Measurements from ENCODE around the gene RAI14. TPM values are rescaled to one million over a fixed set of nuclear protein-coding genes. Genes with fewer than 3 reads are reported as not detected.

Gene RAI14
- total RNA-seq, 6 experiments from 2014 or later: 11.9 to 30.8 (median 20.8) TPM

DNA sequence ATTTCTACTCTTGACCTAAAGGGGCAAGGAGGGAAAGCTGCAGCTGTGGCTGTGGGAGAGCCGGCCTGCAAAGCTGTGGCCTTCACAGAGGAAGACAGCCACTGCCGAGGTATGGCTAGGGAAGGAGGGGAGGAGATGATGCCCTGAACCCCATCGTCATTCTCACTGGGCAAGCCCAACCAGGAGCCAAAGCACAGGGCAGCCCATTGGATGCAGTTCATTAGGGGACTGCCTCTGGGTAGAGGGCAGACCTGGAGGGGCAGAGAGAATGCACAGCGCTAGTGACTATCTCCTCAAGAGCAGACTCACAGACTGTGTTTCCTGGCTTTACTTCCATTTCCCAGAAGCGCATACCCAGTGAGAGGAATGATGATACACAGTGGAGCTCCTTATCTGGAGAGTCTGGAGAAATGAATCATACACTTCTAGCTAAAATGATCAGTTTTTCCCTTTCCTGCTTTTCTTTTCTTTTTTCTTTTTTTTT is 135.7 kb downstream of the RAI14 start:
- Histone ChIP-seq H3K4me3 (no peak overlapping the region), H3K27me3 (no peaks in the 10 kb centered on the region), H3K4me1 (no peaks in the 10 kb centered on the region), H3K9me3 (no peaks in the 10 kb centered on the region), H3K36me3 (peaks cover 0 to 5% (median 1%) of the 10 kb centered on the region in 4 donors), H3K27ac (no peak overlapping the region)
- 90% methylated on average over 2 of the region's 5 CpGs for WGBS (ENCODE audit: insufficient coverage, low coverage, low lambda C conversion rate, missing lambda C conversion rate)
- peak in 3 of 4 donors; percentile 57 to 64 (median 59) for ATAC-seq
- TF ChIP-seq, protein P1, sequence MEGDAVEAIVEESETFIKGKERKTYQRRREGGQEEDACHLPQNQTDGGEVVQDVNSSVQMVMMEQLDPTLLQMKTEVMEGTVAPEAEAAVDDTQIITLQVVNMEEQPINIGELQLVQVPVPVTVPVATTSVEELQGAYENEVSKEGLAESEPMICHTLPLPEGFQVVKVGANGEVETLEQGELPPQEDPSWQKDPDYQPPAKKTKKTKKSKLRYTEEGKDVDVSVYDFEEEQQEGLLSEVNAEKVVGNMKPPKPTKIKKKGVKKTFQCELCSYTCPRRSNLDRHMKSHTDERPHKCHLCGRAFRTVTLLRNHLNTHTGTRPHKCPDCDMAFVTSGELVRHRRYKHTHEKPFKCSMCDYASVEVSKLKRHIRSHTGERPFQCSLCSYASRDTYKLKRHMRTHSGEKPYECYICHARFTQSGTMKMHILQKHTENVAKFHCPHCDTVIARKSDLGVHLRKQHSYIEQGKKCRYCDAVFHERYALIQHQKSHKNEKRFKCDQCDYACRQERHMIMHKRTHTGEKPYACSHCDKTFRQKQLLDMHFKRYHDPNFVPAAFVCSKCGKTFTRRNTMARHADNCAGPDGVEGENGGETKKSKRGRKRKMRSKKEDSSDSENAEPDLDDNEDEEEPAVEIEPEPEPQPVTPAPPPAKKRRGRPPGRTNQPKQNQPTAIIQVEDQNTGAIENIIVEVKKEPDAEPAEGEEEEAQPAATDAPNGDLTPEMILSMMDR (IDR thresholded peaks at IDR 0.05): no peak
- TF ChIP-seq POLR2A (IDR thresholded peaks at IDR 0.05): no peak
- intact Hi-C loops (cut with DNase I): no loop called here
- DNase-seq: no peak

DNA sequence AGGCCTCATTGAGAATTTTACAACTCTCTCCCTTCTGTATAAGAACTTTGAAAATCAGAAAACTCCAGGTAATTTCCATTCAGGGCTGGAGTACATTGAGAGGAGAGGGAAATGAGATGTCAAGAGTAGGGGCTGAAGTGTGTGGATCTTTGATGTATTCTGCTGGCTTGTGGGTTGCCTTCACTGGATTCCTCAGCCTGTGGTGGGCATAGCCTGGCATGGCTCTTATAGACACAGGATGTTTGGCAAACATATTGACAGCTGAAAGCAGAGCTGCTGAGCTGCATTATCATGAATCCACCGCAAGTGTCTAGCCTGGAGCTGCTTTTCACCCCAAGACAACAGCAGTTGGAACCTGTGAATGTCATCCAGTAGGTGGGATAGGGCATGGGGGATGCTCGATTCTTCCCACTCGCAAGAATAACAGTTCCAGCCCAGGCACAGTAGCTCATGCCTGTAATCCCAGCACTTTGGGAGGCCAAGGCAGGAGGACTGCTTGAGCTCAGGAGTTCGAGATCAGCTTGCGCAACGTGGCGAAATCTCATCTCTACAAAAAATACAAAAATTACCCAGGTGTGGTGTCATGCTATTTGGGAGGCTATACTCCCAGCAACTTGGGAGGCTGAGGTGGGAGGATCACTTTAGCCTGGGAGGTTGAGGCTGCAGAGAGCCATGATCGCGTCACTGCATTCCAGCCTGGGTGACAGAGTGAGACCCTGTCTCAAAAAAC is 146.9 kb downstream of the RAI14 start:
- no peaks in the 10 kb centered on the region for H3K4me1 ChIP-seq
- ATAC-seq (no peak), DNase-seq (no peak)
- no peaks in the 10 kb centered on the region for H3K27me3 ChIP-seq
- intact Hi-C loops (cut with DNase I): no loop called here
- H3K36me3 ChIP-seq: peaks cover 0 to 26% (median 4%) of the 10 kb centered on the region in 4 donors
- H3K27ac ChIP-seq: no peak overlapping the region
- H3K9me3 ChIP-seq: no peaks in the 10 kb centered on the region
- TF ChIP-seq, protein P1 (IDR thresholded peaks at IDR 0.05): no peak
- no peak for TF ChIP-seq POLR2A (IDR thresholded peaks at IDR 0.05)
- no peak overlapping the region for H3K4me3 ChIP-seq
- 71% methylated on average over 3 of the region's 9 CpGs for WGBS (ENCODE audit: insufficient coverage, low coverage, low lambda C conversion rate, missing lambda C conversion rate)

DNA sequence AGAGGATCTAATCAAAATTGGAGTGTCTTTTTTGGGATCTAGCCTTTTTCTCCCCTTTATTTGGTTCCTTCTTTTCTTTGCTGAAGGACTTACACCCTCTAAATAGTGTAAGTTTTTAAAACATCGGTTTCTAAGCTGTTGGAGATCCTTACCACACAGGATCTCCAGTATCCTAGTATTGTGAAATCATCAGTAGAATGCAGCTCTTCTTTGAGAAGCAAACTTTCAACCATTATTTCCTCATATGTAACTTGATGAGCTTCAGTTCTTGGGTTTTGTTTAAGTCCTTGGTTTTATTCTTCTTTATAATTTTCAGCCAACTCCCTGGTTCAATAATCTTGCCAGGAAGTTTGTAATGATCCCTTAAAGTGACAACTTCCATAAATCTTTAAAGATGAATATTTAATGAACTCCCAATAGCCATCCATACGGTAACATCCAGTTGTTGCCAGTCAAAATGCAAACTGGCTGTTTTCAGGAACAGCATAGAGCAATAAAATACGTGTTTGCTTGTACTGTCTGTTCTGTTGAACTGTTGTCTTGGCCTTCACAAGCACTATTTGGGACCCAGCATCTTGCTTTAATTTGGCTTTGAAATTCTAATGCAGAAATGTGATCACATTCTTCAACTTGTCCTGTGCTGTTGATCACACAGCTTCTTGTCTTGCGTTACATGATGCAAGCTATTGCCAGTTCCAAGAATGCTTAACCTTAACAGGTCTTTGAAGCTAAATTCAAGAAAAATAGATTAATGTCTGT is 148.0 kb downstream of the RAI14 start:
- no peak for DNase-seq
- Histone ChIP-seq H3K36me3 (peaks cover 0 to 17% (median 4%) of the 10 kb centered on the region in 4 donors), H3K4me3 (no peak overlapping the region), H3K27me3 (no peaks in the 10 kb centered on the region), H3K27ac (no peak overlapping the region), H3K4me1 (no peaks in the 10 kb centered on the region), H3K9me3 (no peaks in the 10 kb centered on the region)
- intact Hi-C loops (cut with DNase I): no loop called here
- no peak for TF ChIP-seq POLR2A (IDR thresholded peaks at IDR 0.05)
- TF ChIP-seq, protein P1 (IDR thresholded peaks at IDR 0.05): no peak
- 79% methylated on average over 4 of the region's 4 CpGs for WGBS (ENCODE audit: insufficient coverage, low coverage, low lambda C conversion rate, missing lambda C conversion rate)
- ATAC-seq: no peak

DNA sequence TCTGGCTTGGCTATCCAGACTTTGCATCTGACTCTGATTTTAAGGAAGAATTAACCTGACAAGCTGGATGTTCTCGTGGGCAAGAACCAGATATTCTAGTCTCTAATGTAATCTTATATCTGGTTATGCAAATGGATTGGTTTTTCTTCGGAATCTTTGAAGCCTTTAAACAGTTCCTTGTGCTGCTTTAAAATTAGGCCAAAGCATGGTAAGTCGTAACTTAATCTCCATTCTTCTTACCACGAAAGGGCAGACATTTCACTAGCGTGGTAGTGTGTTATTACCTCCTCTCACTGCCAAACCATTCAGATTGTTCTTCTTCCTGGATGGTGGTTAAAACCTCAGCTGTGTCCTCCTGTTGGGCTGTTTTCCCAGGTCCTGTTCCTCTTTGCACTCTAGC is 148.8 kb downstream of the RAI14 start:
- no peak overlapping the region for H3K27ac ChIP-seq
- ATAC-seq (no peak), DNase-seq (no peak)
- WGBS (ENCODE audit: insufficient coverage, low coverage, low lambda C conversion rate, missing lambda C conversion rate): 64% methylated on average over 5 of the region's 5 CpGs
- intact Hi-C loops (cut with DNase I): no loop called here
- H3K27me3 ChIP-seq: no peaks in the 10 kb centered on the region
- H3K36me3 ChIP-seq: peaks cover 0 to 15% (median 4%) of the 10 kb centered on the region in 4 donors
- no peak for TF ChIP-seq POLR2A (IDR thresholded peaks at IDR 0.05)
- TF ChIP-seq, protein P1 (IDR thresholded peaks at IDR 0.05): no peak
- no peaks in the 10 kb centered on the region for H3K4me1 ChIP-seq
- no peak overlapping the region for H3K4me3 ChIP-seq
- no peaks in the 10 kb centered on the region for H3K9me3 ChIP-seq

Data from right lobe of liver (tissue), 6 donors.